HepG2 (cell line): ENCODE measurements around the gene CTCF. TPM values are rescaled to one million over a fixed set of nuclear protein-coding genes. Genes with fewer than 3 reads are reported as not detected.

Experiments
- AGO2 ChIP-seq: fragments of 200-400 bp; formaldehyde crosslinking; optimal IDR thresholded peaks from 2 replicates; pipeline ENCODE3; 2017; ENCODE audit warnings: mild to moderate bottlenecking, low read depth, low read length, moderate library complexity
- AHR ChIP-seq: IDR thresholded peaks from 2 replicates; pipeline ENCODE4 v1.6.1; 2018; ENCODE audit warnings: missing genetic modification reagents, missing compliant biosample characterization
- DNMT1 ChIP-seq: sonication (generic); formaldehyde crosslinking; IDR thresholded peaks from 2 replicates; pipeline ENCODE4 v1.5.1; 2020; ENCODE audit warnings: mild to moderate bottlenecking, missing genetic modification reagents
- POLR2A ChIP-seq, 2 experiments: IDR thresholded peaks; 2 replicates each; pipeline ENCODE4 v1.6.1; 2011; ENCODE audit warnings: low read depth in 2 of 2, low read length in 2 of 2, mild to moderate bottlenecking in 1 of 2, moderate library complexity in 1 of 2; ENCODE audit not compliant: insufficient read depth in 1 of 2
- RBM39 ChIP-seq: fragments of 200-400 bp; formaldehyde crosslinking; IDR thresholded peaks from one replicate; pipeline ENCODE4 v1.6.1; 2018; ENCODE audit warnings: antibody characterized with exemption, mild to moderate bottlenecking, low read depth, low read length; ENCODE audit not compliant: poor library complexity, severe bottlenecking
- SATB2 ChIP-seq: sonication (generic); formaldehyde crosslinking; IDR thresholded peaks from 2 replicates; pipeline ENCODE4 v1.5.0; 2020; ENCODE audit warnings: missing genetic modification reagents
- SOX5 ChIP-seq: IDR thresholded peaks from 2 replicates; pipeline ENCODE4 v1.6.1; 2016; ENCODE audit warnings: borderline replicate concordance
- TRAFD1 ChIP-seq: sonication (generic); formaldehyde crosslinking; IDR thresholded peaks from 2 replicates; pipeline ENCODE4 v1.5.1; 2020; ENCODE audit warnings: missing genetic modification reagents, mild to moderate bottlenecking, borderline replicate concordance
- ZBTB3 ChIP-seq: sonication (generic); formaldehyde crosslinking; IDR thresholded peaks from 2 replicates; pipeline ENCODE4 v1.4.0; 2020; ENCODE audit warnings: low read depth, mild to moderate bottlenecking, moderate library complexity, missing genetic modification reagents, borderline replicate concordance
- ZFP90 ChIP-seq: sonication (generic); formaldehyde crosslinking; IDR thresholded peaks from 2 replicates; pipeline ENCODE4 v1.8.0; 2022; ENCODE audit warnings: missing genetic modification reagents, mild to moderate bottlenecking, inconsistent platforms, borderline replicate concordance
- ZFY ChIP-seq: sonication (generic); formaldehyde crosslinking; IDR thresholded peaks from 2 replicates; pipeline ENCODE4 v1.4.0; 2020; ENCODE audit warnings: missing genetic modification reagents
- ZMAT5 ChIP-seq: sonication (generic); formaldehyde crosslinking; IDR thresholded peaks from 2 replicates; pipeline ENCODE4 v1.5.0; 2020; ENCODE audit warnings: mild to moderate bottlenecking, low read depth, missing genetic modification reagents, borderline replicate concordance
- ZNF121 ChIP-seq: sonication (generic); formaldehyde crosslinking; IDR thresholded peaks from 2 replicates; pipeline ENCODE4 v1.5.0; 2020; ENCODE audit warnings: mild to moderate bottlenecking, missing genetic modification reagents
- ZNF337 ChIP-seq: sonication (generic); formaldehyde crosslinking; IDR thresholded peaks from 2 replicates; pipeline ENCODE4 v1.5.1; 2020; ENCODE audit warnings: missing genetic modification reagents, low read depth, mild to moderate bottlenecking, borderline replicate concordance
- ZXDC ChIP-seq: sonication (generic); formaldehyde crosslinking; IDR thresholded peaks from 2 replicates; pipeline ENCODE4 v1.5.0; 2020; ENCODE audit warnings: mild to moderate bottlenecking, missing genetic modification reagents
- polyA plus RNA-seq, 8 experiments: library from polyadenylated mRNA; depleted of rRNA in 3 of 8; stranded (reverse) in 7 of 8; unstranded in 1 of 8; fragments of >200 nt; fragmentation: Illumina TruSeq in 4 of 8; extraction: Trizol in 4 of 8; gene quantifications; 2 replicates each; pipeline versions ENCODE4 v1.2.1 to v1.2.3, GENCODE V29; 2011 to 2016; ENCODE audit warnings: low read depth in 4 of 8, missing spikeins in 1 of 8, mixed read lengths in 1 of 8; ENCODE audit not compliant: insufficient read depth in 1 of 8
- total RNA-seq, 5 experiments: library from RNA; depleted of rRNA; stranded (reverse); fragments of >200 nt; fragmentation: Illumina TruSeq; extraction: Trizol; gene quantifications; 2 replicates each; pipeline ENCODE4 v1.2.3, GENCODE V29; 2016; ENCODE audit warnings: low read depth in 1 of 5
- TF ChIP-seq, protein P1 (sequence below): sonication (generic); formaldehyde crosslinking; IDR thresholded peaks from 2 replicates; pipeline ENCODE4 v1.4.0; 2020; ENCODE audit warnings: missing genetic modification reagents
- TF ChIP-seq, protein P2 (sequence below): sonication (generic); formaldehyde crosslinking; IDR thresholded peaks from 2 replicates; pipeline ENCODE4 v1.8.0; 2022; ENCODE audit warnings: missing genetic modification reagents, mild to moderate bottlenecking, moderate library complexity, borderline replicate concordance

The CTCF gene
- total and polyA plus RNA-seq, 2 of the 13 experiments (the other 11 are each of a cell fraction or from before 2014, with no cell fraction given), result 19.5 to 37.5 TPM

DNA sequence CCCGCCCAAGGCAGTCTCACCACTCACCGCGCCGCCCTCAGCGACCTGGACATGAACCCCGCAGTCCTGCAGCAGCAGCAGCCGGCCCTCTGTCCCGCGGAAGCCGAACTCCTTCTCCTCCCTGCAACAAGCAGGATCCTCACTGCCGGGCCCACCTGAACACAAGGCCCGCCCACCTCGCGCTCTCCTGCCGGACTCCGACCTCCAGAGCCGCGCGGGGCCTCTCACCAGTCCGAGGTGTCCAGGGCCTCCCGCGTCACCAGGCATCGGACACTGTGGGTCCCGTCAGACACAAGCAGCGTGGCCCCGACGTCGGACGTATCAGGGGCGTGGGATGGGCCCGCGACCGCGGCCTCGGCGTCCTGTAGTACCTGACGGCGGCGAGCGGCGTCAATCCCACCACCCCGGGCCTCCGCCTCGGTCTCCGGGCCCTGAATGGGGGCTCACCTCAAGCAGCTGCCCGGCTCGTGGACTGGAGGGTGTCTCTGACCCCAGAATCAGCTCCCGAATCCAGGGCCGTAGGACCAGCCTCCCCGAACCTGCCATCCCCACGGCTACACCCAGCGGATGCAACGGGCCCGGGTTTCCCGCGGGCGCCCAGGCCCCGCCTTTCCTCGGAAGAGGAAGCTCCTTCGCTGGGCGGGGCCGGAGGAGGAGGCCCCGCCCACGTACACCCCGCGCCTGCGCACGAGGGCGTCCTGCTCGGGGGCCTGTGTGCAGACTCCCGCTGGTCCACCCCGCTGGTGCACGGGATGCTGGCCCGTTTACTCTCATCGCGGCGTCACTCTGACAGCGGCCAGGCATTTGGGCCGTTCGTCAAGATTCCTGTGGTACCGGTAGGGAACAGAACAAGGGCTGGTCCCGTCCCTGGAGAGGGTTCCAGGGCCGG, 97.6 kb downstream of the CTCF start, which contains the start of gene ACD (continued):
- no peak; the same call in 1 of the 2 replicates for TF ChIP-seq ZNF121 (CRISPR knock-in tag)
- TF ChIP-seq RBM39, result peak; percentile 62
- TF ChIP-seq, protein P1, sequence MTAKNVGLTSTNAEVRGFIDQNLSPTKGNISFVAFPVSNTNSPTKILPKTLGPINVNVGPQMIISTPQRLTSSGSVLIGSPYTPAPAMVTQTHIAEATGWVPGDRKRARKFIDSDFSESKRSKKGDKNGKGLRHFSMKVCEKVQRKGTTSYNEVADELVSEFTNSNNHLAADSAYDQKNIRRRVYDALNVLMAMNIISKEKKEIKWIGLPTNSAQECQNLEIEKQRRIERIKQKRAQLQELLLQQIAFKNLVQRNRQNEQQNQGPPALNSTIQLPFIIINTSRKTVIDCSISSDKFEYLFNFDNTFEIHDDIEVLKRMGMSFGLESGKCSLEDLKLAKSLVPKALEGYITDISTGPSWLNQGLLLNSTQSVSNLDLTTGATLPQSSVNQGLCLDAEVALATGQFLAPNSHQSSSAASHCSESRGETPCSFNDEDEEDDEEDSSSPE (CRISPR knock-in tag), result peak; percentile 89
- TF ChIP-seq ZFP90 (CRISPR knock-in tag), result peak; percentile 18; the same call in 1 of the 2 replicates
- peak in 1 of 2 experiments; percentile 78; a peak in 2 of 4 replicates for TF ChIP-seq POLR2A (IDR thresholded peaks at IDR 0.05; ENCODE audit: insufficient read depth in 1 of 2, low read depth in 2 of 2, low read length in 2 of 2)
- 0 out of 2 replicates have a peak, but pooled peaks have one; percentile 84 for TF ChIP-seq ZBTB3 (CRISPR knock-in tag)
- no peak for TF ChIP-seq ZMAT5
- TF ChIP-seq SOX5 (CRISPR knock-in tag), result no peak
- peak; percentile 95 for TF ChIP-seq ZFY (CRISPR knock-in tag)
- peak; percentile 78; the same call in 1 of the 2 replicates for TF ChIP-seq DNMT1 (CRISPR knock-in tag)
- peak; percentile 57; the same call in 1 of the 2 replicates for TF ChIP-seq TRAFD1 (CRISPR knock-in tag)
- peak; percentile 87; the same call in 1 of the 2 replicates for TF ChIP-seq ZNF337 (CRISPR knock-in tag)
- TF ChIP-seq AHR (CRISPR knock-in tag), result peak; percentile 21; the same call in 1 of the 2 replicates
- peak; percentile 49 for TF ChIP-seq AGO2
- peak; percentile 37 for TF ChIP-seq SATB2 (CRISPR knock-in tag)
- TF ChIP-seq, protein P2, sequence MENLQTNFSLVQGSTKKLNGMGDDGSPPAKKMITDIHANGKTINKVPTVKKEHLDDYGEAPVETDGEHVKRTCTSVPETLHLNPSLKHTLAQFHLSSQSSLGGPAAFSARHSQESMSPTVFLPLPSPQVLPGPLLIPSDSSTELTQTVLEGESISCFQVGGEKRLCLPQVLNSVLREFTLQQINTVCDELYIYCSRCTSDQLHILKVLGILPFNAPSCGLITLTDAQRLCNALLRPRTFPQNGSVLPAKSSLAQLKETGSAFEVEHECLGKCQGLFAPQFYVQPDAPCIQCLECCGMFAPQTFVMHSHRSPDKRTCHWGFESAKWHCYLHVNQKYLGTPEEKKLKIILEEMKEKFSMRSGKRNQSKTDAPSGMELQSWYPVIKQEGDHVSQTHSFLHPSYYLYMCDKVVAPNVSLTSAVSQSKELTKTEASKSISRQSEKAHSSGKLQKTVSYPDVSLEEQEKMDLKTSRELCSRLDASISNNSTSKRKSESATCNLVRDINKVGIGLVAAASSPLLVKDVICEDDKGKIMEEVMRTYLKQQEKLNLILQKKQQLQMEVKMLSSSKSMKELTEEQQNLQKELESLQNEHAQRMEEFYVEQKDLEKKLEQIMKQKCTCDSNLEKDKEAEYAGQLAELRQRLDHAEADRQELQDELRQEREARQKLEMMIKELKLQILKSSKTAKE, result no peak
- 0 out of 2 replicates have a peak, but pooled peaks have one; percentile 40 for TF ChIP-seq ZXDC (CRISPR knock-in tag)
